ENCODE data around the gene TMEM38A. TPM values are rescaled to one million over a fixed set of nuclear protein-coding genes. Genes with fewer than 3 reads are reported as not detected.

TMEM38A gene
- total RNA-seq, 1 donor from 2014 or later, result 2.2 TPM

DNA sequence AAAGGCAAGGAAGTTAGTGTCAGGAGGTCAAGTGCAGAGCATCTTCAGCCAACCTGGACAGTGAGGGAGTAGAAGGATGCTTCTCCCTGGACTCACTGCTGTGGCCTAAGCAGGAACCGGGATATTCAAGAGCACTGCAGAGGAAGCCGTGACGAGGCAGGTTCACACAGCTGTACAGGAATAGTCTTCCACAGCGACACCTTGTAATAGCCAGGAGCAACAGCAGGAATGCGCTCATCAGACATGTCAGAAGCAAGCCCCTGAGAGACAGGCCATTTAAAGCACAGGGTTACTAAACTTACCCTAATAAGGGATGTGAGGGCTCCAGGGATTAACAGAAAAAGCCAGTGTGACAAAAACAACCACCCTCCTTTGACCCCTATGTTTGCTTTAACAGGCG lies 29.5 kb upstream of the TMEM38A start:
- peaks cover 39% of the 10 kb centered on the region for H3K79me2 ChIP-seq (ENCODE audit: insufficient read depth, low read length)
- no peak overlapping the region for H3K9ac ChIP-seq (ENCODE audit: low read length)
- H3K4me1 ChIP-seq (ENCODE audit: insufficient read depth, low read length), result peaks cover 7% of the 10 kb centered on the region
- DNase-seq (ENCODE audit: low read depth), result no peak
- no peak overlapping the region for H3K4me3 Mint-ChIP-seq (ENCODE audit: unreplicated experiment)
- H3K9me3 Mint-ChIP-seq (ENCODE audit: unreplicated experiment), result peaks cover 3% of the 10 kb centered on the region
- peaks cover 10% of the 10 kb centered on the region for H3K36me3 Mint-ChIP-seq (ENCODE audit: low read depth, unreplicated experiment)
- no peak overlapping the region for H3K4me2 ChIP-seq (ENCODE audit: low read length)
- peaks cover 2% of the 10 kb centered on the region for H3K4me1 Mint-ChIP-seq (ENCODE audit: low read depth, unreplicated experiment)
- H3K27ac ChIP-seq (ENCODE audit: low read depth, low read length), result no peak overlapping the region
- H3K27ac Mint-ChIP-seq (ENCODE audit: unreplicated experiment), result no peak overlapping the region
- peaks cover 3% of the 10 kb centered on the region for H3K9me3 ChIP-seq (ENCODE audit: insufficient read depth, low read depth, low read length)
- FAIRE-seq, result no peak
- TF ChIP-seq, protein P1, sequence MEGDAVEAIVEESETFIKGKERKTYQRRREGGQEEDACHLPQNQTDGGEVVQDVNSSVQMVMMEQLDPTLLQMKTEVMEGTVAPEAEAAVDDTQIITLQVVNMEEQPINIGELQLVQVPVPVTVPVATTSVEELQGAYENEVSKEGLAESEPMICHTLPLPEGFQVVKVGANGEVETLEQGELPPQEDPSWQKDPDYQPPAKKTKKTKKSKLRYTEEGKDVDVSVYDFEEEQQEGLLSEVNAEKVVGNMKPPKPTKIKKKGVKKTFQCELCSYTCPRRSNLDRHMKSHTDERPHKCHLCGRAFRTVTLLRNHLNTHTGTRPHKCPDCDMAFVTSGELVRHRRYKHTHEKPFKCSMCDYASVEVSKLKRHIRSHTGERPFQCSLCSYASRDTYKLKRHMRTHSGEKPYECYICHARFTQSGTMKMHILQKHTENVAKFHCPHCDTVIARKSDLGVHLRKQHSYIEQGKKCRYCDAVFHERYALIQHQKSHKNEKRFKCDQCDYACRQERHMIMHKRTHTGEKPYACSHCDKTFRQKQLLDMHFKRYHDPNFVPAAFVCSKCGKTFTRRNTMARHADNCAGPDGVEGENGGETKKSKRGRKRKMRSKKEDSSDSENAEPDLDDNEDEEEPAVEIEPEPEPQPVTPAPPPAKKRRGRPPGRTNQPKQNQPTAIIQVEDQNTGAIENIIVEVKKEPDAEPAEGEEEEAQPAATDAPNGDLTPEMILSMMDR (IDR thresholded peaks at IDR 0.05; ENCODE audit: insufficient read depth, low read depth, low read length), result no peak
- no peak for TF ChIP-seq EZH2 (IDR thresholded peaks at IDR 0.05; ENCODE audit: insufficient read depth, low read length)
- H4K20me1 ChIP-seq (ENCODE audit: insufficient read depth, low read length), result peaks cover 20% of the 10 kb centered on the region
- H3K36me3 ChIP-seq (ENCODE audit: insufficient read depth, low read length), result peaks cover 8% of the 10 kb centered on the region
- no peak overlapping the region for H2AFZ ChIP-seq (ENCODE audit: low read depth, low read length)
- no peak overlapping the region for H3K4me3 ChIP-seq (ENCODE audit: insufficient read depth, low read depth, low read length)
- H3K27me3 Mint-ChIP-seq (ENCODE audit: low read depth, unreplicated experiment), result no peaks in the 10 kb centered on the region
- H3K27me3 ChIP-seq (ENCODE audit: insufficient read depth, low read length), result no peaks in the 10 kb centered on the region

DNA sequence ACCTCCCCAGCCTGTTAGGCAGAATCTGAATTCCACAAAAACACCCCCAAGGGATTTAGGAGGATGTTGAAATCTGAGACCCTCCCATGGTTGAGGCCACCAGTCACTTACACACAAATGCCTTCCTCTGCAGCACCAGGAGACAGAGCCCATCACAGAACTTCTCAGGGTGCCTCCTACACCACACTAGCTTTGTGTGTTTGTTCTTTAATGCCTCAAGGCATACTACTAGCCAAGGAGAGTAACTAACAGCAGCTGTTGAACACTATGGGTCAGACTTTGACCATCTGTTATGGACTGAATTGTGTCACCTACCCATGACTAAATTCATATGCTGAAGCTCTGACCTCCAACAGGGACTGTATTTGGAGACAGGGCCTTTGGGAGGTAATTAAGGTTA lies 23.4 kb upstream of the TMEM38A start:
- no peak for TF ChIP-seq EZH2 (IDR thresholded peaks at IDR 0.05; ENCODE audit: insufficient read depth, low read length)
- TF ChIP-seq, protein P1 (IDR thresholded peaks at IDR 0.05; ENCODE audit: insufficient read depth, low read depth, low read length), result no peak
- FAIRE-seq (no peak), DNase-seq (ENCODE audit: low read depth) (no peak)
- Mint-ChIP-seq H3K4me1 (ENCODE audit: low read depth, unreplicated experiment) (no peaks in the 10 kb centered on the region), H3K4me3 (ENCODE audit: unreplicated experiment) (no peak overlapping the region), H3K27me3 (ENCODE audit: low read depth, unreplicated experiment) (no peaks in the 10 kb centered on the region), H3K36me3 (ENCODE audit: low read depth, unreplicated experiment) (peaks cover 14% of the 10 kb centered on the region), H3K27ac (ENCODE audit: unreplicated experiment) (no peak overlapping the region), H3K9me3 (ENCODE audit: unreplicated experiment) (no peaks in the 10 kb centered on the region)
- Histone ChIP-seq H3K4me2 (ENCODE audit: low read length) (no peak overlapping the region), H3K4me3 (ENCODE audit: insufficient read depth, low read depth, low read length) (no peak overlapping the region), H3K9me3 (ENCODE audit: insufficient read depth, low read depth, low read length) (no peaks in the 10 kb centered on the region), H2AFZ (ENCODE audit: low read depth, low read length) (no peak overlapping the region), H3K9ac (ENCODE audit: low read length) (no peak overlapping the region), H3K36me3 (ENCODE audit: insufficient read depth, low read length) (peaks cover 14% of the 10 kb centered on the region), H3K27ac (ENCODE audit: low read depth, low read length) (no peak overlapping the region), H3K27me3 (ENCODE audit: insufficient read depth, low read length) (no peaks in the 10 kb centered on the region), H4K20me1 (ENCODE audit: insufficient read depth, low read length) (peaks cover 41% of the 10 kb centered on the region), H3K79me2 (ENCODE audit: insufficient read depth, low read length) (peaks cover 75% of the 10 kb centered on the region), H3K4me1 (ENCODE audit: insufficient read depth, low read length) (no peaks in the 10 kb centered on the region)

DNA sequence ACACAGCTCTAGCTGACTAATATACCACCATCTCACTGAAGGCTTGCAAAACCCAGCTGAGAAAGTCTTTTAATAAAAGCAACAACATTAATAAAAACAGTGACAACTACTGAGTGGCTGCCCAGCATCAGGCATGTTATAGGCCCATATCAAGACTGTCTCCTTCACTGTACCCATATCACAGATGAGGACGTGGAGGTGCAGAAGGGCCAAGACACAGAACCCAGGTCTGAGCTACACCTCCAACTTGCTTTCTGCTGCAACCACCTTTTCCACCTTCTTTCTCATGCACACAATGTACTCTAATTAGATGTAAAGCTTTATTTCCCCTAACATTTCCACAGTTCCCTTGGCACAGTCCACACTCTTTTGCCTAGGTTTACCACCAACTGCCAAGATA lies 22.3 kb upstream of the TMEM38A start:
- DNase-seq (ENCODE audit: low read depth), result no peak
- no peaks in the 10 kb centered on the region for H3K4me1 Mint-ChIP-seq (ENCODE audit: low read depth, unreplicated experiment)
- H3K4me2 ChIP-seq (ENCODE audit: low read length), result no peak overlapping the region
- H3K27ac ChIP-seq (ENCODE audit: low read depth, low read length), result no peak overlapping the region
- H3K36me3 ChIP-seq (ENCODE audit: insufficient read depth, low read length), result peaks cover 16% of the 10 kb centered on the region
- H3K9ac ChIP-seq (ENCODE audit: low read length), result no peak overlapping the region
- H3K4me3 ChIP-seq (ENCODE audit: insufficient read depth, low read depth, low read length), result no peak overlapping the region
- H3K27ac Mint-ChIP-seq (ENCODE audit: unreplicated experiment), result no peak overlapping the region
- no peak for FAIRE-seq
- H3K9me3 Mint-ChIP-seq (ENCODE audit: unreplicated experiment), result no peaks in the 10 kb centered on the region
- H3K36me3 Mint-ChIP-seq (ENCODE audit: low read depth, unreplicated experiment), result peaks cover 17% of the 10 kb centered on the region
- H3K9me3 ChIP-seq (ENCODE audit: insufficient read depth, low read depth, low read length), result no peaks in the 10 kb centered on the region
- TF ChIP-seq, protein P1 (IDR thresholded peaks at IDR 0.05; ENCODE audit: insufficient read depth, low read depth, low read length), result no peak
- TF ChIP-seq EZH2 (IDR thresholded peaks at IDR 0.05; ENCODE audit: insufficient read depth, low read length), result no peak
- no peaks in the 10 kb centered on the region for H3K4me1 ChIP-seq (ENCODE audit: insufficient read depth, low read length)
- no peak overlapping the region for H3K4me3 Mint-ChIP-seq (ENCODE audit: unreplicated experiment)
- H4K20me1 ChIP-seq (ENCODE audit: insufficient read depth, low read length), result peaks cover 47% of the 10 kb centered on the region
- H3K79me2 ChIP-seq (ENCODE audit: insufficient read depth, low read length), result peaks cover 82% of the 10 kb centered on the region
- H3K27me3 ChIP-seq (ENCODE audit: insufficient read depth, low read length), result no peaks in the 10 kb centered on the region
- H3K27me3 Mint-ChIP-seq (ENCODE audit: low read depth, unreplicated experiment), result no peaks in the 10 kb centered on the region
- H2AFZ ChIP-seq (ENCODE audit: low read depth, low read length), result no peak overlapping the region
